Neural cell (in vitro differentiated cells): ENCODE data around the gene NPAS4. TPM values are rescaled to one million over a fixed set of nuclear protein-coding genes. Genes with fewer than 3 reads are reported as not detected.

Experiments used
- H2AFZ ChIP-seq: fragments of 200-600, 300-800 bp; sonication (generic), shearing (Covaris generic); 2 replicates; pipeline ENCODE4 v1.6.0; 2014; ENCODE audit warnings: low read depth, mild to moderate bottlenecking, antibody characterized with exemption, low read length, moderate library complexity
- H3F3A ChIP-seq: fragments of 200-600 bp; shearing (Covaris generic); 2 replicates; pipeline ENCODE4 v1.6.1; 2016; ENCODE audit warnings: mild to moderate bottlenecking, moderate library complexity, mixed read lengths, antibody characterized with exemption, low read length; ENCODE audit not compliant: insufficient read depth, poor library complexity, severe bottlenecking
- H3K27ac ChIP-seq: fragments of 200-600, 300-800 bp; sonication (generic), shearing (Covaris generic); 2 replicates; pipeline ENCODE4 v1.5.1; 2014; ENCODE audit warnings: mild to moderate bottlenecking, low read length, moderate library complexity
- H3K27me3 ChIP-seq: fragments of 300-800, 200-600 bp; sonication (generic), shearing (Covaris generic); 2 replicates; pipeline ENCODE4 v1.6.0; 2014; ENCODE audit warnings: mild to moderate bottlenecking, low read depth, low read length, moderate library complexity; ENCODE audit not compliant: insufficient read depth
- H3K36me3 ChIP-seq: fragments of 300-800, 200-600 bp; sonication (generic), shearing (Covaris generic); 2 replicates; pipeline ENCODE4 v1.5.1; 2014; ENCODE audit warnings: mild to moderate bottlenecking, antibody characterized with exemption, low read length, moderate library complexity; ENCODE audit not compliant: insufficient read depth
- H3K4me2 ChIP-seq: fragments of 300-800, 200-600 bp; sonication (generic), shearing (Covaris generic); 2 replicates; pipeline ENCODE4 v1.6.0; 2014; ENCODE audit warnings: mild to moderate bottlenecking, low read length
- H3K4me3 ChIP-seq: fragments of 300-800, 200-600 bp; sonication (generic), shearing (Covaris generic); 2 replicates; pipeline ENCODE4 v1.5.1; 2014; ENCODE audit warnings: mild to moderate bottlenecking, low read length, moderate library complexity
- H3K79me2 ChIP-seq: fragments of 200-600 bp; shearing (Covaris generic); replicated peaks from 2 replicates; pipeline ENCODE4 v1.6.0; 2014; ENCODE audit warnings: mild to moderate bottlenecking, low read length, moderate library complexity; ENCODE audit not compliant: insufficient read depth
- H3K9ac ChIP-seq: fragments of 300-800, 200-600 bp; sonication (generic), shearing (Covaris generic); 2 replicates; pipeline ENCODE4 v1.6.1; 2016; ENCODE audit warnings: mild to moderate bottlenecking, low read length, mixed read lengths
- H3K9me2 ChIP-seq: fragments of 200-600 bp; shearing (Covaris generic); 2 replicates; pipeline ENCODE4 v1.6.1; 2016; ENCODE audit warnings: mild to moderate bottlenecking, low read length, mixed read lengths; ENCODE audit not compliant: insufficient read depth
- H3K9me3 ChIP-seq: fragments of 200-600, 300-800 bp; sonication (generic), shearing (Covaris generic); 2 replicates; pipeline ENCODE4 v1.6.1; 2016; ENCODE audit warnings: mild to moderate bottlenecking, mixed run types, low read length, moderate library complexity, mixed read lengths
- H4K20me1 ChIP-seq: fragments of 200-600 bp; shearing (Covaris generic); 2 replicates; pipeline ENCODE4 v1.6.1; 2016; ENCODE audit warnings: mild to moderate bottlenecking, mixed run types; ENCODE audit not compliant: insufficient read depth
- CTCF ChIP-seq: fragments of 450-650 bp; IDR thresholded peaks from 2 replicates; pipeline ENCODE4 v1.5.1; 2014; ENCODE audit warnings: antibody characterized with exemption, mild to moderate bottlenecking, moderate library complexity; ENCODE audit not compliant: poor library complexity, severe bottlenecking
- EP300 ChIP-seq: fragments of 450-650 bp; conservative IDR thresholded peaks from 2 replicates; pipeline ENCODE4 v1.6.1; 2014; ENCODE audit warnings: antibody characterized with exemption, mild to moderate bottlenecking, moderate library complexity; ENCODE audit not compliant: poor library complexity, severe bottlenecking
- EZH2 ChIP-seq: fragments of 200-600, 300-800 bp; shearing (Covaris generic), sonication (generic); IDR thresholded peaks from 2 replicates; pipeline ENCODE4 v1.6.1; 2014; ENCODE audit warnings: antibody characterized with exemption, low read length, borderline replicate concordance, mild to moderate bottlenecking; ENCODE audit not compliant: insufficient read depth, poor library complexity, severe bottlenecking
- MXI1 ChIP-seq: fragments of 450-650 bp; conservative IDR thresholded peaks from 2 replicates; pipeline ENCODE4 v1.6.1; 2014; ENCODE audit warnings: antibody characterized with exemption, mild to moderate bottlenecking; ENCODE audit not compliant: poor library complexity, severe bottlenecking
- POLR2AphosphoS5 ChIP-seq: IDR thresholded peaks from 2 replicates; pipeline ENCODE4 v1.6.1; 2012
- RAD21 ChIP-seq: fragments of 450-650 bp; conservative IDR thresholded peaks from 2 replicates; pipeline ENCODE4 v1.6.1; 2014; ENCODE audit warnings: antibody characterized with exemption, mild to moderate bottlenecking, moderate library complexity
- SMC3 ChIP-seq: fragments of 450-650 bp; conservative IDR thresholded peaks from 2 replicates; pipeline ENCODE4 v1.6.1; 2014; ENCODE audit warnings: antibody characterized with exemption, mild to moderate bottlenecking, moderate library complexity; ENCODE audit not compliant: poor library complexity
- TAF1 ChIP-seq: IDR thresholded peaks from 2 replicates; pipeline ENCODE4 v1.6.1; 2012; ENCODE audit warnings: low read depth
- polyA plus RNA-seq: library from polyadenylated mRNA; depleted of rRNA; stranded (reverse); fragments of >200 nt; gene quantifications from 2 replicates; pipeline ENCODE4 v1.2.3, GENCODE V29; 2014
- TF ChIP-seq, protein P1 (sequence below): IDR thresholded peaks from 2 replicates; pipeline ENCODE4 v1.6.1; 2012; ENCODE audit warnings: borderline replicate concordance

NPAS4 gene
- polyA plus RNA-seq, 1 donor from 2014 or later: 6.7 TPM

DNA sequence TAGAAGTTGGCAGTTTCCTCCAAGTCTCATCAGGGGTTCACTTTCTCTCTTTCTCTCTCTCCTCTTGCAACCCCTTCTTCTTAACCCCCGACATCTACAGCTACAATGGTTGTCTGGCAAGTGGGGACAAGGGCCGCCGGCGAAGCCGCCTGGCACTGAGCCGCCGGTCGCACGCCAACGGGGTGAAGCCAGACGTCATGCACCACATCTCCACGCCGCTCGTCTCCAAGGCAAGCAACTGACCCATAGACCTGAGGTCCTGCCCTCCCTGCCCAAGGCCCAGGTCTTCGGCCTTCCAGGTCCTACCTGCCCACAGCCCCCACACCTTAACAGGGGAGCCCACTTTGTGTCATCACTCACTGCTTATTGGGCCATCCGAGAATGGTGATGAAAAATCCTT is 50.3 kb downstream of the NPAS4 start:
- Histone ChIP-seq H3K27me3 (no peaks in the 10 kb centered on the region), H3K36me3 (no peaks in the 10 kb centered on the region), H3F3A (no peaks in the 10 kb centered on the region), H3K9ac (no peak overlapping the region), H3K9me3 (no peaks in the 10 kb centered on the region), H3K9me2 (no peaks in the 10 kb centered on the region), H4K20me1 (no peaks in the 10 kb centered on the region), H2AFZ (no peak overlapping the region), H3K27ac (no peak overlapping the region), H3K4me2 (no peak overlapping the region), H3K4me3 (no peak overlapping the region), H3K79me2 (no peaks in the 10 kb centered on the region)
- no peak for TF ChIP-seq MXI1
- no peak for TF ChIP-seq POLR2AphosphoS5

- H3K9me3 ChIP-seq: no peaks in the 10 kb centered on the region
- no peaks in the 10 kb centered on the region for H3K36me3 ChIP-seq
Measured at GRCh38 chr11:66472054-66472453, 51.2 kb downstream of the NPAS4 start.

More at GRCh38 chr11:66472054-66472453, 51.2 kb downstream of the NPAS4 start:
- H3F3A ChIP-seq: no peaks in the 10 kb centered on the region
- H3K9me2 ChIP-seq: no peaks in the 10 kb centered on the region
- TF ChIP-seq SMC3 (no peak), RAD21 (no peak), TAF1 (no peak), CTCF (no peak), EZH2 (no peak), EP300 (no peak), MXI1 (no peak), POLR2AphosphoS5 (no peak)
- TF ChIP-seq, protein P1, sequence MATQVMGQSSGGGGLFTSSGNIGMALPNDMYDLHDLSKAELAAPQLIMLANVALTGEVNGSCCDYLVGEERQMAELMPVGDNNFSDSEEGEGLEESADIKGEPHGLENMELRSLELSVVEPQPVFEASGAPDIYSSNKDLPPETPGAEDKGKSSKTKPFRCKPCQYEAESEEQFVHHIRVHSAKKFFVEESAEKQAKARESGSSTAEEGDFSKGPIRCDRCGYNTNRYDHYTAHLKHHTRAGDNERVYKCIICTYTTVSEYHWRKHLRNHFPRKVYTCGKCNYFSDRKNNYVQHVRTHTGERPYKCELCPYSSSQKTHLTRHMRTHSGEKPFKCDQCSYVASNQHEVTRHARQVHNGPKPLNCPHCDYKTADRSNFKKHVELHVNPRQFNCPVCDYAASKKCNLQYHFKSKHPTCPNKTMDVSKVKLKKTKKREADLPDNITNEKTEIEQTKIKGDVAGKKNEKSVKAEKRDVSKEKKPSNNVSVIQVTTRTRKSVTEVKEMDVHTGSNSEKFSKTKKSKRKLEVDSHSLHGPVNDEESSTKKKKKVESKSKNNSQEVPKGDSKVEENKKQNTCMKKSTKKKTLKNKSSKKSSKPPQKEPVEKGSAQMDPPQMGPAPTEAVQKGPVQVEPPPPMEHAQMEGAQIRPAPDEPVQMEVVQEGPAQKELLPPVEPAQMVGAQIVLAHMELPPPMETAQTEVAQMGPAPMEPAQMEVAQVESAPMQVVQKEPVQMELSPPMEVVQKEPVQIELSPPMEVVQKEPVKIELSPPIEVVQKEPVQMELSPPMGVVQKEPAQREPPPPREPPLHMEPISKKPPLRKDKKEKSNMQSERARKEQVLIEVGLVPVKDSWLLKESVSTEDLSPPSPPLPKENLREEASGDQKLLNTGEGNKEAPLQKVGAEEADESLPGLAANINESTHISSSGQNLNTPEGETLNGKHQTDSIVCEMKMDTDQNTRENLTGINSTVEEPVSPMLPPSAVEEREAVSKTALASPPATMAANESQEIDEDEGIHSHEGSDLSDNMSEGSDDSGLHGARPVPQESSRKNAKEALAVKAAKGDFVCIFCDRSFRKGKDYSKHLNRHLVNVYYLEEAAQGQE: no peak
- no peak overlapping the region for H3K9ac ChIP-seq
- no peaks in the 10 kb centered on the region for H3K27me3 ChIP-seq
- H3K4me3 ChIP-seq: no peak overlapping the region
- H3K4me2 ChIP-seq: no peak overlapping the region
- H2AFZ ChIP-seq: no peak overlapping the region
- H3K79me2 ChIP-seq: no peaks in the 10 kb centered on the region
- H4K20me1 ChIP-seq: no peaks in the 10 kb centered on the region
- H3K27ac ChIP-seq: no peak overlapping the region
